Measurements from ENCODE around the gene MEOX2. TPM values are rescaled to one million over a fixed set of nuclear protein-coding genes. Genes with fewer than 3 reads are reported as not detected.

The MEOX2 gene
- total RNA-seq, 2 donors from 2014 or later, result 4.5 to 11.1 TPM

DNA sequence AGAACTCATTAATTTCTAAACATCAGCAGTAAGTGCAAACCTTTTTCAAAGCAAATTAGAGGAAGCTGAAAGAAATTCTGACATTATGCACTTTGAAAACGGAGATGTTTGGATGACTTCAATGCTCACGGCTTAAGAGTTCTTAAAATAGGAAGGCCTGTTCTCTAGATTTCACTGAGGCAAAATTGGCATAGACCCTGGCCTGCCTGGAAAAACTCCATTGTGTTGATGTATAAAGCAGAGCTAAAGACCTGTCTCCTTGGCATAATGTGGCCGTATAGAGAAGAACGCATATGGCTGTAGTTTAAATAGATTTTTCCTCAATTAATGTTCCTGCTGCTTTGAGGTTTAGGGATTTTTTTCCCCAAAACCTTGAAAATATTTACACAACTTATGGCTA, 100.2 kb downstream of the MEOX2 start:
- DNase-seq (ENCODE audit: low spot score), result no peak
- TF ChIP-seq, protein P1, sequence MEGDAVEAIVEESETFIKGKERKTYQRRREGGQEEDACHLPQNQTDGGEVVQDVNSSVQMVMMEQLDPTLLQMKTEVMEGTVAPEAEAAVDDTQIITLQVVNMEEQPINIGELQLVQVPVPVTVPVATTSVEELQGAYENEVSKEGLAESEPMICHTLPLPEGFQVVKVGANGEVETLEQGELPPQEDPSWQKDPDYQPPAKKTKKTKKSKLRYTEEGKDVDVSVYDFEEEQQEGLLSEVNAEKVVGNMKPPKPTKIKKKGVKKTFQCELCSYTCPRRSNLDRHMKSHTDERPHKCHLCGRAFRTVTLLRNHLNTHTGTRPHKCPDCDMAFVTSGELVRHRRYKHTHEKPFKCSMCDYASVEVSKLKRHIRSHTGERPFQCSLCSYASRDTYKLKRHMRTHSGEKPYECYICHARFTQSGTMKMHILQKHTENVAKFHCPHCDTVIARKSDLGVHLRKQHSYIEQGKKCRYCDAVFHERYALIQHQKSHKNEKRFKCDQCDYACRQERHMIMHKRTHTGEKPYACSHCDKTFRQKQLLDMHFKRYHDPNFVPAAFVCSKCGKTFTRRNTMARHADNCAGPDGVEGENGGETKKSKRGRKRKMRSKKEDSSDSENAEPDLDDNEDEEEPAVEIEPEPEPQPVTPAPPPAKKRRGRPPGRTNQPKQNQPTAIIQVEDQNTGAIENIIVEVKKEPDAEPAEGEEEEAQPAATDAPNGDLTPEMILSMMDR (IDR thresholded peaks at IDR 0.05), result no peak
- Histone ChIP-seq H3K4me3 (no peak overlapping the region), H3K27me3 (no peaks in the 10 kb centered on the region), H3K4me1 (peaks cover 0 to 3% of the 10 kb centered on the region in 2 donors), H3K27ac (no peak overlapping the region), H3K9me3 (peaks cover 0 to 11% of the 10 kb centered on the region in 2 donors), H3K36me3 (no peaks in the 10 kb centered on the region)

DNA sequence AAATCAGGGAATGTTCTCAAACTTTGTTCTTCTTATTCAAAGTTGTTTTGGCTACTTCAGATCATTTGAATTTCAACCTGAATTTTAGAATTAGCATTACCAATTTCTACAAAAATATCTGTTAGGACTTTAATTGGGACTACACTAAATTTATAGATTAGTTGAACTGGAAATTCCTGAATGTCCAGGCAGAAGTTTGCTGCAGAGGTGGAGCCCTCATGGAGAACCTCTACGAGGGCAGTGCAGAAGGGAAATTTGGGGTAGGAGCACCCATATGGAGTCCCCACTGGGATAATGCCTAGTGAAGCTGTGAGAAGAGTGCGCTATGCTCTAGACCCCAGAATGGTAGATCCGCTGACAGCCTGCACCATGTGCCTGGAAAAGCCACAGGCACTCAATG, 101.9 kb downstream of the MEOX2 start:
- H3K9me3 ChIP-seq, result peaks cover 0 to 11% of the 10 kb centered on the region in 2 donors
- no peak overlapping the region for H3K27ac ChIP-seq
- H3K4me3 ChIP-seq, result no peak overlapping the region
- TF ChIP-seq, protein P1 (IDR thresholded peaks at IDR 0.05), result no peak
- no peaks in the 10 kb centered on the region for H3K27me3 ChIP-seq
- no peaks in the 10 kb centered on the region for H3K36me3 ChIP-seq
- H3K4me1 ChIP-seq, result peaks cover 0 to 9% of the 10 kb centered on the region in 2 donors
- DNase-seq (ENCODE audit: low spot score), result no peak

DNA sequence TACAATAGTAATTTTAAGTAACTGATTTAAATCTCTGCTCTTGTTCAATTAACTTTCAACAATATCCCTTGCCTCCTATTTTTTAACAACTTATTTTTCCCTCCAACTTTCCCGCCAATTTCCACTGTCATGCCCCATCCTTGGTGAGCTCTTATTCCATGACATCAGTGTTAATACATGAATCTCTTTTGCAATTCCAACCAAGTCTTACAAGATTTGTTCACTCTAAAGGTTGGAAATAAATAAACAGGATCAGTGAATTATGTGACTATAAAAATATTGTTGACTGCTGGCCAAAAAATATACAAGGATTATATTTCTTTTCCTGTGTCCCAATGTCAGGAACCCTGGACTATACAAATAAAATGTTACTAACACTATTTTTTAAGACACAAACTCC, 103.7 kb downstream of the MEOX2 start:
- Histone ChIP-seq H3K4me1 (peaks cover 0 to 9% of the 10 kb centered on the region in 2 donors), H3K36me3 (no peaks in the 10 kb centered on the region), H3K27me3 (no peaks in the 10 kb centered on the region), H3K4me3 (no peak overlapping the region), H3K27ac (no peak overlapping the region), H3K9me3 (peaks cover 0 to 11% of the 10 kb centered on the region in 2 donors)
- DNase-seq (ENCODE audit: low spot score), result no peak
- TF ChIP-seq, protein P1 (IDR thresholded peaks at IDR 0.05), result no peak

DNA sequence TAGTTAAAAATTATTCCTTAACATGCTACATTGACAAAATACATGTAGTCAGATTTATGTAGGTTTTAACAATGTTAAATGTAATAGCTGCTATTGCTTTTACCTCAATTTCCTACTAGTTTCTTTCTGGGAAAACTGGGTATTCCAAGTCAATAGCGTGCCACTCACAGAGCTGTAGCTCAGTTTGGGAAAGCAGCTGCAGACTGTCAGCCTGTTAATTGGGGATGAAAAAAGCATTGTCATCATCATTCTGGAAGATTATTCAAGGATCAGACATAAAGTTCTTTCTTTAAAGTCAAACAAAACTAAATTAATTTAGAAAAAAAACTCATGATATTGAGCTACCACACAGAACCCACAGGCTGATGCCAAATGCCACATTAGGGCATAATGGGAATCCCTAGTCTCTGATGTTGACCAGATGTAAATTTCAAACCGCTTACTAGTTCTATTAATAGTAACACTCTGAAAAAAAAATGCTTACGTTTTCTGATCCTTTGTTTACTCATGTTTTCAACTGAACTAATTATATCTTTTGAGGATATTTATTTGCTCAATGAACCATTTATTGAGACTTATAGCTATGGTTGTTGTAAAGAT, 105.0 kb downstream of the MEOX2 start:
- TF ChIP-seq, protein P1 (IDR thresholded peaks at IDR 0.05), result no peak
- Histone ChIP-seq H3K9me3 (peaks cover 0 to 11% of the 10 kb centered on the region in 2 donors), H3K36me3 (no peaks in the 10 kb centered on the region), H3K27ac (peak overlapping the region in 1 of 2 donors; percentile 6), H3K4me3 (no peak overlapping the region), H3K27me3 (no peaks in the 10 kb centered on the region), H3K4me1 (peaks cover 0 to 9% of the 10 kb centered on the region in 2 donors)
- DNase-seq (ENCODE audit: low spot score), result no peak

DNA sequence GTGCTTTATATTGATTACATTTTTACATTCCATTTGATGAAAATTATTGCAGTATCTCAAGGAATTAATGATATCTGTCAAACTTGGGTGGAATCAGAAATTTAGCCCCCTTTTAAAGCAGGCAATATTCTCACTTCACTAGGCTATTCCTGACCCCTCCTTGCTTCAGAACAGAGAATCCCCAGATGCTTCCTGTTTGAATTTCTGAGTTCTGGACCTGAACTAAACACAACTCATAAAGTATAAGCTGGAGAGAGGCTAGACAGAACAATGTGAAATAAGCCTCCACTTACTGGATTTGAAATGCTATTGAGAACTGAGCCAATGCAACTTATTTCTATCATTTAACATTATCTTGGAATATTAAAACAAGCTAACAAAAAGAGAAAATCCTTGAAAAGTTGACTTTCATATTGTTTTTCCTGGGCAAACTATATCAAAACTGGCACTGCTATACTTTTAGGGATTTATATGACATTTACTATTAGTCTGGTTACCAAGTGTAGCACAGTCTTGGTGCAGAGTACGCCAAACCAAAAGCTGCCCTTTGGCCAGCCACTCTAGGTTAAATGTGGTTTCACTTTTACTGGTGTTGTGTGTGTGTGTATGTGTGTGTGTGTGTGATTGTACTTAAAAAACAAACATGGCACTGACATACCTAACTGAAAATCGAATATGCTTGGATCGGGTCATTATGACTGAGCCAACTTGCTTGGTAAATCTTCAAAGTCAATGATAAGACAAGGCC, 105.7 kb downstream of the MEOX2 start:
- Histone ChIP-seq H3K27me3 (no peaks in the 10 kb centered on the region), H3K4me3 (no peak overlapping the region), H3K36me3 (no peaks in the 10 kb centered on the region), H3K4me1 (peaks cover 0 to 9% of the 10 kb centered on the region in 2 donors), H3K27ac (no peak overlapping the region), H3K9me3 (peaks cover 0 to 11% of the 10 kb centered on the region in 2 donors)
- no peak for DNase-seq (ENCODE audit: low spot score)
- TF ChIP-seq, protein P1 (IDR thresholded peaks at IDR 0.05), result no peak
